WTC11 (cell line): Measurements from ENCODE around the gene LSR. TPM values are rescaled to one million over a fixed set of nuclear protein-coding genes. Genes with fewer than 3 reads are reported as not detected.

Experiments used
- ATAC-seq: fragments of 200-7000 bp; cut with Tn5 transposase; 2 replicates; pipeline ENCODE4 v1.10.0; 2021; ENCODE audit warnings: mild to moderate bottlenecking, moderate library complexity
- CTCF ChIA-PET: fragments of 300-600 bp; sonication (Branson Sonifier 250); formaldehyde crosslinking; loops from one replicate; lab custom pipeline; 2021; ENCODE audit warnings: antibody characterized with exemption; lab: Charles Lee
- POLR2A ChIA-PET: fragments of 350-600 bp; sonication (Branson Sonifier 250); formaldehyde crosslinking; loops from one replicate; lab custom pipeline; 2021; ENCODE audit warnings: antibody characterized with exemption; lab: Charles Lee
- DNase-seq: peaks from one replicate; pipeline ENCODE4 v3.0.0; 2021; ENCODE audit warnings: low spot score
- H3K27ac Mint-ChIP-seq: 2 replicates; pipeline ENCODE4 v1.8.0; 2021; ENCODE audit warnings: mixed read lengths
- H3K27me3 Mint-ChIP-seq: 2 replicates; pipeline ENCODE4 v1.8.0; 2021; ENCODE audit warnings: low read depth, mild to moderate bottlenecking, moderate library complexity, mixed read lengths
- H3K36me3 Mint-ChIP-seq: 2 replicates; pipeline ENCODE4 v1.8.0; 2021; ENCODE audit warnings: mixed read lengths
- H3K4me1 Mint-ChIP-seq: 2 replicates; pipeline ENCODE4 v1.8.0; 2022; ENCODE audit warnings: mixed read lengths
- H3K4me3 Mint-ChIP-seq: 2 replicates; pipeline ENCODE4 v1.8.0; 2021; ENCODE audit warnings: mild to moderate bottlenecking, moderate library complexity, mixed read lengths
- H3K9me3 Mint-ChIP-seq: 2 replicates; pipeline ENCODE4 v1.8.0; 2021; ENCODE audit warnings: mixed read lengths
- ELF4 ChIP-seq: sonication (generic); formaldehyde crosslinking; IDR thresholded peaks from 2 replicates; pipeline ENCODE4 v1.8.1; 2022; ENCODE audit warnings: low read depth, mild to moderate bottlenecking, moderate library complexity, missing genetic modification reagents
- GTF2I ChIP-seq: fragments of 250-450 bp; sonication (Bioruptor Pico); conservative IDR thresholded peaks from 2 replicates; pipeline ENCODE4 v1.4.0; 2021; ENCODE audit warnings: mild to moderate bottlenecking
- TCF7 ChIP-seq: sonication (generic); formaldehyde crosslinking; IDR thresholded peaks from 2 replicates; pipeline ENCODE4 v1.8.0; 2022; ENCODE audit warnings: mild to moderate bottlenecking, low read depth, missing genetic modification reagents, moderate library complexity
- TEAD1 ChIP-seq: sonication (generic); formaldehyde crosslinking; IDR thresholded peaks from 2 replicates; pipeline ENCODE4 v1.8.0; 2022; ENCODE audit warnings: mild to moderate bottlenecking, missing genetic modification reagents
- TEAD4 ChIP-seq: sonication (generic); formaldehyde crosslinking; IDR thresholded peaks from 2 replicates; pipeline ENCODE4 v1.8.0; 2022; ENCODE audit warnings: mild to moderate bottlenecking, missing genetic modification reagents
- ZNF121 ChIP-seq: sonication (generic); formaldehyde crosslinking; IDR thresholded peaks from 2 replicates; pipeline ENCODE4 v1.8.0; 2023; ENCODE audit warnings: missing genetic modification reagents
- total RNA-seq: library from RNA; stranded (reverse); gene quantifications from 3 replicates; pipeline ENCODE4 v1.2.3, GENCODE V29; 2021
- TF ChIP-seq, protein P1 (sequence below): sonication (generic); formaldehyde crosslinking; IDR thresholded peaks from 2 replicates; pipeline ENCODE4 v1.8.0; 2023; ENCODE audit warnings: missing genetic modification reagents, mild to moderate bottlenecking, borderline replicate concordance
- TF ChIP-seq, protein P2 (sequence below): fragments of 250-450 bp; sonication (Bioruptor Pico); conservative IDR thresholded peaks from 2 replicates; pipeline ENCODE4 v1.9.0; 2021; ENCODE audit warnings: mild to moderate bottlenecking
- TF ChIP-seq, protein P3 (sequence below): sonication (generic); formaldehyde crosslinking; IDR thresholded peaks from 2 replicates; pipeline ENCODE4 v1.8.0; 2022; ENCODE audit warnings: mild to moderate bottlenecking, missing genetic modification reagents
- TF ChIP-seq, protein P4 (sequence below): fragments of 250-450 bp; sonication (Bioruptor Pico); IDR thresholded peaks from 2 replicates; pipeline ENCODE4 v2.1.2; 2022; ENCODE audit warnings: mild to moderate bottlenecking, moderate library complexity
- TF ChIP-seq, protein P5 (sequence below): sonication (generic); formaldehyde crosslinking; IDR thresholded peaks from 2 replicates; pipeline ENCODE4 v1.8.1; 2022; ENCODE audit warnings: missing genetic modification reagents, borderline replicate concordance

Gene LSR
- total RNA-seq, 1 experiment from 2014 or later, result 130 TPM

DNA sequence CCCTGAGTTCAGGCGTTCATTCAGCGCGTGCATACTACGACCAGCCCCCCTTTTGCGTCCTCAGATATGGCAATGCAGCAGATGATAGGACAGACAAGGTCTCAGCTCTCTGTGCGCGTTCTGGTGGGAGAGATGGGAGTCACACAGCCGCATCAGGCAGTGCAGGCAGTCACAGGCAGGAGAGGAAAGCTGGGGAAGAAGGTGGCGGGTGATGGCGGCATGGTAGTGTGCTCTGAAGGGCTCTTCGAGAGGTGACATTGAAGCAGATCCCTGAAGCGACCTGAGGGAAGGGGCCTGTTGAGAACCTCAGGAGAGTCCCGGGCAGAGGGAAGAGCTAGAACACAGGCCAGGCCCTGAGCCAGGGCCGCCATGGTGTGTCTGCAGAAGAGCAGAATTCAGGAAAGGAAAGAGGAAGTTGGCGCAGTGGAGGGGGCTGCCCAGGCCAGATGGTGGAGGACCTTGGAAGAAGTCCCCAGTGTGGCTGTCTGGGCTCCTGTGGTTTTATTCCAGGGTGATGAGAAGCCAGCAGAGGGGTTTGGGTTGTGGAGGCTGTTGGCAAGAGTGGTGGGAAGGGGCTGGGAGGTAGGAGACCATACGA is 23.4 kb downstream of the LSR start:
- Mint-ChIP-seq H3K36me3 (peaks cover 56% of the 10 kb centered on the region), H3K4me1 (no peaks in the 10 kb centered on the region), H3K4me3 (no peak overlapping the region), H3K27me3 (no peaks in the 10 kb centered on the region), H3K9me3 (no peaks in the 10 kb centered on the region), H3K27ac (peak overlapping the region; percentile 57; the same call in 1 of the 2 replicates)
- TF ChIP-seq TEAD4 (CRISPR knock-in tag) (no peak), GTF2I (CRISPR knock-in tag) (no peak)
- TF ChIP-seq, protein P1, sequence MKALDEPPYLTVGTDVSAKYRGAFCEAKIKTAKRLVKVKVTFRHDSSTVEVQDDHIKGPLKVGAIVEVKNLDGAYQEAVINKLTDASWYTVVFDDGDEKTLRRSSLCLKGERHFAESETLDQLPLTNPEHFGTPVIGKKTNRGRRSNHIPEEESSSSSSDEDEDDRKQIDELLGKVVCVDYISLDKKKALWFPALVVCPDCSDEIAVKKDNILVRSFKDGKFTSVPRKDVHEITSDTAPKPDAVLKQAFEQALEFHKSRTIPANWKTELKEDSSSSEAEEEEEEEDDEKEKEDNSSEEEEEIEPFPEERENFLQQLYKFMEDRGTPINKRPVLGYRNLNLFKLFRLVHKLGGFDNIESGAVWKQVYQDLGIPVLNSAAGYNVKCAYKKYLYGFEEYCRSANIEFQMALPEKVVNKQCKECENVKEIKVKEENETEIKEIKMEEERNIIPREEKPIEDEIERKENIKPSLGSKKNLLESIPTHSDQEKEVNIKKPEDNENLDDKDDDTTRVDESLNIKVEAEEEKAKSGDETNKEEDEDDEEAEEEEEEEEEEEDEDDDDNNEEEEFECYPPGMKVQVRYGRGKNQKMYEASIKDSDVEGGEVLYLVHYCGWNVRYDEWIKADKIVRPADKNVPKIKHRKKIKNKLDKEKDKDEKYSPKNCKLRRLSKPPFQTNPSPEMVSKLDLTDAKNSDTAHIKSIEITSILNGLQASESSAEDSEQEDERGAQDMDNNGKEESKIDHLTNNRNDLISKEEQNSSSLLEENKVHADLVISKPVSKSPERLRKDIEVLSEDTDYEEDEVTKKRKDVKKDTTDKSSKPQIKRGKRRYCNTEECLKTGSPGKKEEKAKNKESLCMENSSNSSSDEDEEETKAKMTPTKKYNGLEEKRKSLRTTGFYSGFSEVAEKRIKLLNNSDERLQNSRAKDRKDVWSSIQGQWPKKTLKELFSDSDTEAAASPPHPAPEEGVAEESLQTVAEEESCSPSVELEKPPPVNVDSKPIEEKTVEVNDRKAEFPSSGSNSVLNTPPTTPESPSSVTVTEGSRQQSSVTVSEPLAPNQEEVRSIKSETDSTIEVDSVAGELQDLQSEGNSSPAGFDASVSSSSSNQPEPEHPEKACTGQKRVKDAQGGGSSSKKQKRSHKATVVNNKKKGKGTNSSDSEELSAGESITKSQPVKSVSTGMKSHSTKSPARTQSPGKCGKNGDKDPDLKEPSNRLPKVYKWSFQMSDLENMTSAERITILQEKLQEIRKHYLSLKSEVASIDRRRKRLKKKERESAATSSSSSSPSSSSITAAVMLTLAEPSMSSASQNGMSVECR (CRISPR knock-in tag), result no peak
- ATAC-seq, result no peak
- ChIA-PET POLR2A (no interaction called here), CTCF (no interaction called here)
- DNase-seq, result no peak

DNA sequence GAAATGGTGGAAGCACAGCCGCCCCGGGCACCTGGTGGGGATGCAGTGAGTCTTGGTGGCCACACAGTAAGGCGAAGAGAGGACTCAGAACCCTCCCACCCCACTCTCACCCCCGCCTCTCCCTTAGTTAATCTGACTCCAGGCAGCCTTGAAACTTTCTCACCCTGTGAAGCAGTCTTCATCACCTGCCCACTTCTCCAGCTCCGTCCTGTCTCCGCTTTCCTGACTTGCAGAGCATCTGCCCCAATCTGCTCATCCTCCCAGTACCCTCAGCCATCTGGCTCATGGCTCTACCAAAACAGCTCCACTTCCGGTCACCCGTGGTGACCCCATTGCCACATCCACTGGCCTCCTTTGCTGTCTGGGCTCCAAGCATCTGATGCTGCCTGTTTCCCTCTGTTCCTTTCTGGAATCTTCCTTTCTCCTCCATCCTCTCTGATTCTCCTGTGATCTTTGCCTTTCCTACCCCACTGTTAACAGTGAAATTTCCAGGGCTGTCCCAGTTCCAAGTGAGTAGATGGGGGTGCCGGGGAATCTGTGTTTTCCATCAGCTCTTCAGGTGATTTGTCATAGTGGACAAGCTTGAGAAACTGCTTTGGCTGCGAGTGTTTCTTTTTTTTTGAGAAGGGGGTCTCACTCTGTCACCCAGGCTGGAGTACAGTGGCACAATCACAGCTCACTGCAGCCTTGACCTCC is 24.3 kb downstream of the LSR start:
- H3K4me1 Mint-ChIP-seq, result no peaks in the 10 kb centered on the region
- no peak overlapping the region for H3K4me3 Mint-ChIP-seq
- H3K27ac Mint-ChIP-seq, result peak overlapping the region; percentile 38; the same call in 1 of the 2 replicates
- H3K36me3 Mint-ChIP-seq, result peaks cover 56% of the 10 kb centered on the region
- ChIA-PET CTCF (no interaction called here), POLR2A (no interaction called here)
- no peak for ATAC-seq
- no peak for TF ChIP-seq TEAD1 (CRISPR knock-in tag)
- no peak for TF ChIP-seq TCF7 (CRISPR knock-in tag)
- TF ChIP-seq, protein P2, sequence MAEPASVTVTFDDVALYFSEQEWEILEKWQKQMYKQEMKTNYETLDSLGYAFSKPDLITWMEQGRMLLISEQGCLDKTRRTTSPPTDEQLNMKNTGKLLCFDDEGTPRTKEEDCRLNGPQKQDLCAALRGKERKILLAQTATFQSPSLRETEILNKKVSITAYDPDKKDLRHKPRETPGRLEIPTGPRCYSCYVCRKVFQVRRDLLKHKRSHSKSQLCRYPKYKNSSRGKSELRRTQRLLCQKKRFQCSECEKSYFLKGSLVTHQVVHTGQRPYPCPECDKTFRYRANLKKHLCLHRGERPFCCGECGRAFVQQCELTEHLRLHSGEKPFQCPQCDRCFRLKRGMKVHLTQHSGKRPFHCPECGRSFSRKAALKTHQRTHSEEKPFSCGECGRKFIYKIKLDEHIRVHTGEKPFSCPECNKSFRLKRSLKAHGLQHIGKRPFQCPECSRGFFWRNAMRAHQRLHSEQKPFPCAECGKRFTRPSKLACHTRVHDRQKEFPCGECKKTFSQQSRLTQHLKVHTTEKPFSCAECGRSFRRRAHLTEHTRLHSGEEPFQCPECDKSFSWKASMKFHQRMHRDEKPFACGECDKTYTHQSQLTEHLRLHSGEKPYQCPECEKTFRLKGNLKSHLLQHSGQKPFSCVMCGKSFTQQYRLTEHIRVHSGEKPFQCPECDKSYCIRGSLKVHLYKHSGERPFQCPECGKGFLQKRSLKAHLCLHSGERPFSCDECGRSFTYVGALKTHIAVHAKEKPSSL (CRISPR knock-in tag), result no peak
- DNase-seq, result no peak
- no peaks in the 10 kb centered on the region for H3K9me3 Mint-ChIP-seq
- no peaks in the 10 kb centered on the region for H3K27me3 Mint-ChIP-seq

DNA sequence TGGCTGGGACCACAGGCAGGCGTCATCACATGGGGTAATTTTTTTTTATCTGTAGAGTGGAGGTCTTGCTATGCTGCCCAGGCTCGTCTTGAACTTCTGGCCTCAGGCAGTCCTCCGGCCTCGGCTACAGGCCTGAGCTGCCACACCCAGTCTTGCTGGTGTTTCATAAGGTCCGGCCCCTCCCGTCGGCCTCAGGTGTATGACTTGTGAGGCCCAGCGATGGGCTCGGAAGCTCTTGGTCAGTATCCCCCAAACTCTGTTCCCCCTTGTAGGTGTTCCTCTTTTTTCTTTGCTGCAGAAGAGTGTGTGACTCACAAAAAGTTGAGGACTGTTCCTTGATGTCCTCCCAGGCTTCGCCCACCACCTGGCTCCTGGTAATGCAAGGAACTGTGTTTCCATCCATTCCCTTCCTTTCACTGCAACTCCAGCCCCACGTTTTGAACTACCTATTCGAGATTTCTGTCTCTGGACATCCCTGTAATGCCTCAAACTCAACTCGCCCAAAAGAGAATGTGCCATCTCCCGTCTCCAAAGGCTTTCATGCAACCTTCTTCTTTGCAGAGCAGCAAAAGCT is 25.0 kb downstream of the LSR start:
- Mint-ChIP-seq H3K4me3 (no peak overlapping the region), H3K9me3 (no peaks in the 10 kb centered on the region), H3K4me1 (no peaks in the 10 kb centered on the region), H3K36me3 (peaks cover 56% of the 10 kb centered on the region), H3K27ac (peak overlapping the region; percentile 12; the same call in 1 of the 2 replicates), H3K27me3 (no peaks in the 10 kb centered on the region)
- POLR2A ChIA-PET, result no interaction called here
- ATAC-seq (no peak), DNase-seq (no peak)
- CTCF ChIA-PET, result no interaction called here
- TF ChIP-seq ELF4 (CRISPR knock-in tag), result no peak
- TF ChIP-seq, protein P3, sequence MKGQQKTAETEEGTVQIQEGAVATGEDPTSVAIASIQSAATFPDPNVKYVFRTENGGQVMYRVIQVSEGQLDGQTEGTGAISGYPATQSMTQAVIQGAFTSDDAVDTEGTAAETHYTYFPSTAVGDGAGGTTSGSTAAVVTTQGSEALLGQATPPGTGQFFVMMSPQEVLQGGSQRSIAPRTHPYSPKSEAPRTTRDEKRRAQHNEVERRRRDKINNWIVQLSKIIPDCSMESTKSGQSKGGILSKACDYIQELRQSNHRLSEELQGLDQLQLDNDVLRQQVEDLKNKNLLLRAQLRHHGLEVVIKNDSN (CRISPR knock-in tag), result no peak
- TF ChIP-seq, protein P4, sequence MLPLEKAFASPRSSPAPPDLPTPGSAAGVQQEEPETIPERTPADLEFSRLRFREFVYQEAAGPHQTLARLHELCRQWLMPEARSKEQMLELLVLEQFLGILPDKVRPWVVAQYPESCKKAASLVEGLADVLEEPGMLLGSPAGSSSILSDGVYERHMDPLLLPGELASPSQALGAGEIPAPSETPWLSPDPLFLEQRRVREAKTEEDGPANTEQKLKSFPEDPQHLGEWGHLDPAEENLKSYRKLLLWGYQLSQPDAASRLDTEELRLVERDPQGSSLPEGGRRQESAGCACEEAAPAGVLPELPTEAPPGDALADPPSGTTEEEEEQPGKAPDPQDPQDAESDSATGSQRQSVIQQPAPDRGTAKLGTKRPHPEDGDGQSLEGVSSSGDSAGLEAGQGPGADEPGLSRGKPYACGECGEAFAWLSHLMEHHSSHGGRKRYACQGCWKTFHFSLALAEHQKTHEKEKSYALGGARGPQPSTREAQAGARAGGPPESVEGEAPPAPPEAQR, result no peak
- no peak for TF ChIP-seq ZNF121
- TF ChIP-seq, protein P5, sequence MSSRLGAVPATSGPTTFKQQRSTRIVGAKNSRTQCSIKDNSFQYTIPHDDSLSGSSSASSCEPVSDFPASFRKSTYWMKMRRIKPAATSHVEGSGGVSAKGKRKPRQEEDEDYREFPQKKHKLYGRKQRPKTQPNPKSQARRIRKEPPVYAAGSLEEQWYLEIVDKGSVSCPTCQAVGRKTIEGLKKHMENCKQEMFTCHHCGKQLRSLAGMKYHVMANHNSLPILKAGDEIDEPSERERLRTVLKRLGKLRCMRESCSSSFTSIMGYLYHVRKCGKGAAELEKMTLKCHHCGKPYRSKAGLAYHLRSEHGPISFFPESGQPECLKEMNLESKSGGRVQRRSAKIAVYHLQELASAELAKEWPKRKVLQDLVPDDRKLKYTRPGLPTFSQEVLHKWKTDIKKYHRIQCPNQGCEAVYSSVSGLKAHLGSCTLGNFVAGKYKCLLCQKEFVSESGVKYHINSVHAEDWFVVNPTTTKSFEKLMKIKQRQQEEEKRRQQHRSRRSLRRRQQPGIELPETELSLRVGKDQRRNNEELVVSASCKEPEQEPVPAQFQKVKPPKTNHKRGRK, result no peak
